Measurements from ENCODE around the gene ALPP.
"Not testable (repeated sequence)": the region's sequence is repeated elsewhere in the genome, so short reads cannot be mapped to it uniquely, and the experiment has no call there.

ALPP gene

DNA sequence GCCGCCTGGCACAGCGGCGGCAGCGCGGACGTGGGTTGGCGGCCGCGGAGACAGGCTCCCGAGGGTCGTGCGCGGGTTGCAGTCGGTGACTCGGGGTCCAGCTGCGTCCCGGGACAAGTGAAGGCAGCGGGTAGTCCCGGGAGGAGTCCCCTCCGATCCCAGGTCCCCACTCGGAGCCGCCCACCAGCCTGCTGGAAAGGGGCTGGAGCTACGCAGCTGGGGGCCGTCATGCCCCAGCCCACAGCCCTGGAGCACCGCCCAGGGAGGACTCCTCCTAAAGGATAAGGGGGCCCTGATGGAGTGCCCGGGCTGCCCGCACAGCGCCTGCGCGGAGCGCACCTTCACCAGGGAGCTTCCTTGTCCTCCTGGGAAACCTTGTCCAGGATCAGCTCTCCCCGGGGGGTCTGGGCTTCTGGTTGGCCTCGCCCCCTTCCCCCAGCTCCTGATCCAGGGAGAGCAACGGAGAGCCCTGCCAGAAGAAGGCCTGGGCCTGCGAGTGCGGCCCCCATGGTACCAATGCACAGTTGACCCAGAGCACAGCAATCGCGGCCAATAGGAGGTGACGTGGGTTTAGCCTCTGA, 25.9 kb upstream of the ALPP start:
- TF ChIP-seq, protein P1, sequence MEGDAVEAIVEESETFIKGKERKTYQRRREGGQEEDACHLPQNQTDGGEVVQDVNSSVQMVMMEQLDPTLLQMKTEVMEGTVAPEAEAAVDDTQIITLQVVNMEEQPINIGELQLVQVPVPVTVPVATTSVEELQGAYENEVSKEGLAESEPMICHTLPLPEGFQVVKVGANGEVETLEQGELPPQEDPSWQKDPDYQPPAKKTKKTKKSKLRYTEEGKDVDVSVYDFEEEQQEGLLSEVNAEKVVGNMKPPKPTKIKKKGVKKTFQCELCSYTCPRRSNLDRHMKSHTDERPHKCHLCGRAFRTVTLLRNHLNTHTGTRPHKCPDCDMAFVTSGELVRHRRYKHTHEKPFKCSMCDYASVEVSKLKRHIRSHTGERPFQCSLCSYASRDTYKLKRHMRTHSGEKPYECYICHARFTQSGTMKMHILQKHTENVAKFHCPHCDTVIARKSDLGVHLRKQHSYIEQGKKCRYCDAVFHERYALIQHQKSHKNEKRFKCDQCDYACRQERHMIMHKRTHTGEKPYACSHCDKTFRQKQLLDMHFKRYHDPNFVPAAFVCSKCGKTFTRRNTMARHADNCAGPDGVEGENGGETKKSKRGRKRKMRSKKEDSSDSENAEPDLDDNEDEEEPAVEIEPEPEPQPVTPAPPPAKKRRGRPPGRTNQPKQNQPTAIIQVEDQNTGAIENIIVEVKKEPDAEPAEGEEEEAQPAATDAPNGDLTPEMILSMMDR (IDR thresholded peaks at IDR 0.05; ENCODE audit: borderline replicate concordance, insufficient read depth, low read depth, low read length): no peak
- H3K4me3 ChIP-seq (ENCODE audit: low read depth, low read length): no peak overlapping the region

DNA sequence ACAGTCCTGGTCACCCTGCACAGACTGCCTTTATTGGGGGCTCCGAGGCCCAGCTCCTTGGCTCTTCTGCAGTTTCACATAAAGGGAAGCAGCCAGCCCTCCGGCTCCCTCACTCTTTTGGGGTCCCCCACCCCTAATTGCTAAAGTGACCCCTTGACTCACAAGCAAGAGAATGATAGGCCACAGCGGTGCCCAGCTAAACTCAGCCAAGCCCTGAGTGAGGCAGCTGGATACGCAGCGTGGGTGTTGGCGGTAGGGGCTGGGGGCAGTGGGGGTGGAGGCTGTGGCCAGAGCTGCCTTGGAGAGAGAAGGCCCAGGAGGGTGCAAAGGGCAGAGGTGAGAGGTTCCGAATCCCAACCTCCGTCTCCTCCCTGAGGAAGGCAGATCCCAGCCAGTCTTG, 25.5 kb upstream of the ALPP start:
- TF ChIP-seq, protein P1 (IDR thresholded peaks at IDR 0.05; ENCODE audit: borderline replicate concordance, insufficient read depth, low read depth, low read length): no peak
- no peak overlapping the region for H3K4me3 ChIP-seq (ENCODE audit: low read depth, low read length)

DNA sequence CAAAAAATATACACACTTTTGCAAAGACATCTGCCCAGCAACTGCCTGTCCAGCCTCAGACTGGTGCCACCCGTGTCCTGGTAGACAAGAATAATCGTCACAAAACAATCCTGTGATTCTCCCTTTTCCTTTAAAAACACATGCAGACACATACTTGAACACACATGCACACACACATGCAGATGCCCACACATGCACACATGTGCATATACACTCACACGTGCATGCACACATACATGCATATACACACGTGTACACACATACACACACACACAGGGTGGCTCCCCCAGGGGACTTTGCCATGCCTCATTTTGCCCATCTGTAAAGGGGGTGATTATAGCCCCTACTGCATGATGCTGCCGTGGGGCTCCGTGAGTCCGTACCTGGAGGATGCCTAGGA, 24.9 kb upstream of the ALPP start:
- TF ChIP-seq, protein P1 (IDR thresholded peaks at IDR 0.05; ENCODE audit: borderline replicate concordance, insufficient read depth, low read depth, low read length): no peak

DNA sequence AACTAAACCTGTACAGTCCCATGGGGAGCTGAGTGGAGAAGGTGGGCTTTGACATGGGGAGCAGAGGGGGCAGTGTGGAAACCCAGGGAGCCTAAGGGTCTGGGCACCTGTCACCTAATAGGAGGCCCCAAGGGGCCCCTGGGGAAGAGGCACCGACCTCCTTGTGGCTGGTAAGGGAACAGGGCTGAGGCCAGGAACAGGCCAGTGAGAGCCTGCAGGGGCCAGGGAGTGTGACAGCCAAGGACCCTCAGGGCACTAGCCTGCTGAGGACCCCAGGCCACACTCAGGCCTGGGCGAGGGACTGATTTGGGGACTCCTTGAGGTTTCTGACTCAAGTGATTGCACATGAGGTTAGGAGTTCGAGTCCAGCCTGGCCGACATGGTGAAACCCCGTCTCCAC, 24.5 kb upstream of the ALPP start:
- no peak overlapping the region for H3K4me3 ChIP-seq (ENCODE audit: low read depth, low read length)
- TF ChIP-seq, protein P1 (IDR thresholded peaks at IDR 0.05; ENCODE audit: borderline replicate concordance, insufficient read depth, low read depth, low read length): no peak

More for the DNA sequence above, 24.9 kb upstream of the ALPP start:
- no peak overlapping the region for H3K4me3 ChIP-seq (ENCODE audit: low read depth, low read length)

DNA sequence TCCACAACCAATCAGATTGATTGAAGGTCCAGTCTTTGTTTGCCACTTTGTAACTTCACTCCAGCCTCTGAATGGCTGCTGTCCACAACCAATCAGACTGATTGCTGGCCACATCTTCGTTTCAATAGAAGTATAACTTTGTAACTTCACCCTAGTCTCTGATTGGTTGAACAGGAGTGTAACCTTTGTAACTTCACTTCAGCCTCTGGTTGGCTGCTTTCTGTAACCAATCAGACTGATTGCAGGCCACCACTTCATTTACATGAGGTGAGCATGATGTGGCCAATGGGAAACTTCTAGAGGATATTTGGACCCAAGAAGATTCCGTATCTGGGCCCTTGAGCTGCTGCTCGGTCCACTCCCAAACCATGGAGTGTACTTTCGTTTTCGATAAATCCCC, 16.9 kb upstream of the ALPP start:
- no peak overlapping the region for H3K4me3 ChIP-seq (ENCODE audit: low read depth, low read length)
- TF ChIP-seq, protein P1 (IDR thresholded peaks at IDR 0.05; ENCODE audit: borderline replicate concordance, insufficient read depth, low read depth, low read length): no peak

DNA sequence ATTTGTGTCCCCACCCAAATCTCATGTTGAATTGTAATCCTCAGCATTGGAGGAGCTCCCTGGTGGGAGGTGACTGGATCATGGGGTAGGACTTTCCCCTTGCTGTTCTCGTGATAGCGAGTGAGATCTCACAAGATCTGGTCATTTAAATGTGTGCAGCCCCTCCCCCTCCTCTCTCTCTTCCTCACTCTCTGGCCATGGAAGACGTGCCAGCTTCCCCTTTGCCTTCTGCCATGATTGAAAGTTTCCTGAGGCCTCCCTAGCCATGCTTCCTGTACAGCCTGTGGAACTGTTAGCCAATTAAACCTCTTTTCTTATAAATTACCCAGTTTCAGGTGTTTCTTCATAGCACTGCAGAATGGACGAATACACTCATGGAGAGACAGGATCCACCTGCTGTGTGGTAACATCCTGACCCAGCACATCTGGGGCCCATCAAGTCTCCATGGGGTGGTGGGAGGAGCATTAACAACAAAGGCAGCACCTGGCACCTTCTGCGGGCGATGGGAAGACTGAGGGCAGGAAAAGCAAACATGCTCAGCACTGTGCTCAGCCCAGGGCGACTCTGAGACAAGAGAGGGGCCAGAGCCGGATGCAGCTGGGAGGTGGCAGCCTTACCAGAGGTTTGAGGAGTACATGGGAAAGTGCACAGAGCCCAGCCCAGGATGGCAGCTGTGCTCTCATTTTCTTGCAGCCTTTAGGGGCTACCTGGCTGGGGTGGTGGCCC, 16.2 kb upstream of the ALPP start:
- H3K4me3 ChIP-seq (ENCODE audit: low read depth, low read length): no peak overlapping the region
- TF ChIP-seq, protein P1 (IDR thresholded peaks at IDR 0.05; ENCODE audit: borderline replicate concordance, insufficient read depth, low read depth, low read length): no peak

DNA sequence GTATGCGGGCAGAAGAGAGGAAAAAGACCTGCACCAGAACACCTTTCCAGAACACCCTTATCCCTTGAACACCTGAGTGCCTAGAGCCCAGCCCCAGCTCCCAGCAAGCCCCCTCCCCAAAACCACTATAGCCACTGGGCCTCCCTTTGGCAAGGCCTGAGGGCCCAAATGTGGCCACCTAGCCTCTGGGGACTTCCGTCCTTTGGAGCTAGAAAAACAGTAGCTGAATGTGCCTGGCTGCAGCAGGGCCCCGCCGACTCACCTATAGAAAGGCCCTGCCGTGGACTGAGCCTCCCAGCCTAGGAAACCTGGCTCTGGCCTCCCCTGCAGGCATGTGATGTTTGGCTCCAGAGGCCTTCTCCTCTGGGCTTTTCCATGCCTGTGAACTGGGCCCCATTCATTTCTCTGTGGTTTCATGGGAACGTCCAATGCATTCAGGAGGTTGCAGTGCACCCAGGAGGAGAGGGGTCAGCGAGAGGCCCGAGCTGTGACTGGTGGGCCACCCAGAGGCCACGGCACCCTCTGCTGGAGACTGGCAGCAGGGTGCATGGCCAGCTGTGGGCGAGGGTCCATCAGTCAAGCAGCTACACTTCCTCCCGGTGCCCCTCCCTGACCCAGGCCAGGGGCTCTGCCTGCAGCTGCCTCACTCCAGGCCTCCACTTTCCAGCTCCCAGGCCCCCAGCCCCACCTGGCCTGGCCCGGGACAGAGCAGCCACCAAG, 15.3 kb upstream of the ALPP start:
- not testable (repeated sequence) for H3K4me3 ChIP-seq (ENCODE audit: low read depth, low read length)

All from GM12875 (cell line).